HCT116 (cell line): ENCODE data around the gene MADCAM1. TPM values are rescaled to one million over a fixed set of nuclear protein-coding genes. Genes with fewer than 3 reads are reported as not detected.

Source experiments
- ATAC-seq: fragments of 200-7000 bp; cut with Tn5 transposase; 2 replicates; pipeline ENCODE4 v1.9.1; 2020; ENCODE audit warnings: mild to moderate bottlenecking, moderate library complexity
- BruUV-seq: library from RNA; stranded (reverse); fragments of 400-500 nt; replicated peaks from 2 replicates; lab custom pipeline; 2021; lab: Mats Ljungman, UMichigan
- CTCF ChIA-PET: fragments of 300-600 bp; sonication (Branson Sonifier 250); formaldehyde crosslinking; loops from one replicate; lab custom pipeline; 2021; ENCODE audit warnings: antibody characterized with exemption; lab: Charles Lee
- POLR2A ChIA-PET: fragments of 300-600, 350-600 bp; sonication (Branson Sonifier 250); formaldehyde crosslinking; loops from one replicate; lab custom pipeline; 2021; ENCODE audit warnings: antibody characterized with exemption; lab: Charles Lee
- RAD21 ChIA-PET, 2 experiments: fragments of 300-600 bp; sonication (Branson Sonifier 250); formaldehyde crosslinking; loops; one replicate each; lab custom pipeline; 2023; ENCODE audit warnings: low total read pairs in 2 of 2; ENCODE audit not compliant: uncharacterized antibody in 2 of 2, unreplicated experiment in 2 of 2, low non-redundant PET in 1 of 2; lab: Charles Lee
- DNase-seq: peaks from one replicate; pipeline ENCODE4 v3.0.0-alpha.2; 2010; ENCODE audit warnings: low read depth, low spot score
- H2AFZ ChIP-seq: fragments of 200-600 bp; shearing (Covaris generic), sonication (generic); 2 replicates; pipeline ENCODE4 v1.6.1; 2017; ENCODE audit warnings: low read depth, mixed run types, mixed read lengths, antibody characterized with exemption, low read length; ENCODE audit not compliant: poor library complexity, severe bottlenecking
- H3K27ac ChIP-seq: 2 replicates; pipeline ENCODE4 v1.5.1; 2012; ENCODE audit warnings: low read depth, low read length
- H3K27me3 ChIP-seq: fragments of 200-600 bp; sonication (generic); 2 replicates; pipeline ENCODE4 v1.6.1; 2016; ENCODE audit warnings: mixed run types, low read length, mixed read lengths; ENCODE audit not compliant: insufficient read depth
- H3K36me3 ChIP-seq, 2 experiments: fragments of 200-500 bp in 1 of 2; fragments of 200-600 bp in 1 of 2; sonication (Bioruptor generic) in 1 of 2; sonication (generic) in 1 of 2; 2 replicates each; pipeline versions ENCODE4 v1.5.1 to v1.6.1; 2014 to 2016; ENCODE audit warnings: low read length in 2 of 2, inconsistent platforms in 1 of 2, mixed read lengths in 1 of 2, mixed run types in 1 of 2; ENCODE audit not compliant: insufficient read depth in 2 of 2, control insufficient read depth in 1 of 2
- H3K4me1 ChIP-seq, 2 experiments: fragments of 200-600 bp in 1 of 2; sonication (generic) in 1 of 2; 2 replicates each; pipeline versions ENCODE4 v1.5.1 to v1.6.1; 2012 to 2017; ENCODE audit warnings: low read length in 2 of 2, inconsistent platforms in 1 of 2, mild to moderate bottlenecking in 1 of 2, mixed read lengths in 1 of 2, mixed run types in 1 of 2, moderate library complexity in 1 of 2; ENCODE audit not compliant: insufficient read depth in 2 of 2, control insufficient read depth in 1 of 2
- H3K4me2 ChIP-seq: fragments of 200-600 bp; sonication (generic); 2 replicates; pipeline ENCODE4 v1.6.1; 2017; ENCODE audit warnings: mixed run types, low read length, mixed read lengths
- H3K4me3 ChIP-seq, 2 experiments: fragments of 200-600 bp in 1 of 2; sonication (generic) in 1 of 2; replicated peaks in 1 of 2; 2 replicates each; pipeline ENCODE4 v1.5.1; 2011 to 2016; ENCODE audit warnings: low read length in 2 of 2, control low read depth in 1 of 2, low read depth in 1 of 2, mild to moderate bottlenecking in 1 of 2, mixed read lengths in 1 of 2, mixed run types in 1 of 2
- H3K79me2 ChIP-seq: fragments of 200-600 bp; sonication (generic); 2 replicates; pipeline ENCODE4 v1.6.1; 2017; ENCODE audit warnings: mild to moderate bottlenecking, mixed run types, low read length, moderate library complexity, mixed read lengths; ENCODE audit not compliant: insufficient read depth
- H3K9ac ChIP-seq: fragments of 200-600 bp; sonication (generic); 2 replicates; pipeline ENCODE4 v1.6.1; 2016; ENCODE audit warnings: low read length, mixed read lengths
- H3K9me2 ChIP-seq: fragments of 200-600 bp; sonication (generic), shearing (Covaris generic); 2 replicates; pipeline ENCODE4 v1.6.1; 2017; ENCODE audit warnings: mixed run types, mild to moderate bottlenecking, moderate library complexity; ENCODE audit not compliant: insufficient read depth
- H3K9me3 ChIP-seq, 2 experiments: fragments of 200-500 bp in 1 of 2; fragments of 200-600 bp in 1 of 2; sonication (Bioruptor generic) in 1 of 2; sonication (generic) in 1 of 2; 2 replicates each; pipeline ENCODE4 v1.6.1; 2014 to 2017; ENCODE audit warnings: low read length in 2 of 2, mixed read lengths in 2 of 2, inconsistent platforms in 1 of 2, low read depth in 1 of 2, mild to moderate bottlenecking in 1 of 2, mixed run types in 1 of 2, moderate library complexity in 1 of 2; ENCODE audit not compliant: control insufficient read depth in 1 of 2, insufficient read depth in 1 of 2
- H4K20me1 ChIP-seq: fragments of 200-600 bp; sonication (generic), shearing (Covaris generic); 2 replicates; pipeline ENCODE4 v1.6.1; 2017; ENCODE audit warnings: mixed run types, mild to moderate bottlenecking, moderate library complexity; ENCODE audit not compliant: insufficient read depth
- CBX3 ChIP-seq: IDR thresholded peaks from 2 replicates; pipeline ENCODE4 v1.6.1; 2012; ENCODE audit warnings: low read depth
- CEBPB ChIP-seq: IDR thresholded peaks from 2 replicates; pipeline ENCODE4 v1.6.1; 2012; ENCODE audit warnings: low read depth
- ELF1 ChIP-seq: IDR thresholded peaks from 2 replicates; pipeline ENCODE4 v1.6.1; 2012; ENCODE audit warnings: low read depth, borderline replicate concordance
- EZH2 ChIP-seq: fragments of 200-600 bp; sonication (generic); IDR thresholded peaks from 2 replicates; pipeline ENCODE4 v1.6.1; 2017; ENCODE audit warnings: antibody characterized with exemption, mixed run types
- EZH2phosphoT487 ChIP-seq: fragments of 200-600 bp; IDR thresholded peaks from 2 replicates; pipeline ENCODE4 v1.6.1; 2018; ENCODE audit warnings: antibody characterized with exemption, borderline replicate concordance
- JUND ChIP-seq: IDR thresholded peaks from 2 replicates; pipeline ENCODE4 v1.6.1; 2012
- POLR2A ChIP-seq: IDR thresholded peaks from 2 replicates; pipeline ENCODE4 v1.7.0; 2011; ENCODE audit warnings: borderline replicate concordance; ENCODE audit not compliant: insufficient read depth, insufficient read length; ENCODE audit errors: extremely low read depth
- POLR2AphosphoS5 ChIP-seq: IDR thresholded peaks from 2 replicates; pipeline ENCODE4 v1.6.1; 2011; ENCODE audit warnings: mild to moderate bottlenecking, low read depth, low read length, moderate library complexity
- RAD21 ChIP-seq: IDR thresholded peaks from 2 replicates; pipeline ENCODE4 v1.6.1; 2012; ENCODE audit warnings: low read depth, mild to moderate bottlenecking
- REST ChIP-seq: IDR thresholded peaks from 2 replicates; pipeline ENCODE4 v1.6.1; 2012; ENCODE audit warnings: low read depth
- SIN3A ChIP-seq: IDR thresholded peaks from 2 replicates; pipeline ENCODE4 v1.6.1; 2012; ENCODE audit warnings: low read depth
- SP1 ChIP-seq: IDR thresholded peaks from 2 replicates; pipeline ENCODE4 v1.6.1; 2012; ENCODE audit warnings: low read depth
- SRF ChIP-seq: IDR thresholded peaks from 2 replicates; pipeline ENCODE4 v1.6.1; 2012; ENCODE audit warnings: low read depth
- TCF7L2 ChIP-seq: IDR thresholded peaks from 2 replicates; pipeline ENCODE4 v1.7.0; 2011; ENCODE audit warnings: borderline replicate concordance, inconsistent platforms; ENCODE audit not compliant: insufficient read depth, insufficient read length; ENCODE audit errors: extremely low read depth
- YY1 ChIP-seq: IDR thresholded peaks from 2 replicates; pipeline ENCODE4 v1.6.1; 2011; ENCODE audit warnings: low read length, low read depth, moderate library complexity, mild to moderate bottlenecking; ENCODE audit not compliant: insufficient replicate concordance; ENCODE audit errors: extremely low read depth
- ZNF274 ChIP-seq: fragments of 200-500 bp; sonication (Bioruptor generic); IDR thresholded peaks from 2 replicates; pipeline ENCODE4 v1.6.1; 2014; ENCODE audit warnings: mild to moderate bottlenecking, low read depth, low read length, inconsistent platforms
- intact Hi-C: fragments of 100-400 bp; cut with micrococcal nuclease; formaldehyde crosslinking; loops from 2 replicates; pipeline ENCODE4 v1.10.0; 2022
- total RNA-seq: library from RNA; stranded (reverse); gene quantifications from one replicate; pipeline ENCODE4 v1.2.1, GENCODE V29; 2021; ENCODE audit not compliant: unreplicated experiment
- TF ChIP-seq, protein P1 (sequence below), 3 experiments: fragments of 200-600 bp in 1 of 3; sonication (generic) in 1 of 3; IDR thresholded peaks in 2 of 3; conservative IDR thresholded peaks in 1 of 3; 2 replicates each; pipeline ENCODE4 v1.5.1; 2012 to 2017; ENCODE audit warnings: low read depth in 2 of 3, low read length in 2 of 3, antibody characterized with exemption in 1 of 3, borderline replicate concordance in 1 of 3, control low read depth in 1 of 3, mild to moderate bottlenecking in 1 of 3, mixed read lengths in 1 of 3, mixed run types in 1 of 3, moderate library complexity in 1 of 3; ENCODE audit not compliant: insufficient read depth in 1 of 3
- TF ChIP-seq, protein P2 (sequence below): IDR thresholded peaks from 2 replicates; pipeline ENCODE4 v1.6.1; 2012

The MADCAM1 gene
- total RNA-seq, 1 experiment from 2014 or later, result 0.57 TPM

DNA sequence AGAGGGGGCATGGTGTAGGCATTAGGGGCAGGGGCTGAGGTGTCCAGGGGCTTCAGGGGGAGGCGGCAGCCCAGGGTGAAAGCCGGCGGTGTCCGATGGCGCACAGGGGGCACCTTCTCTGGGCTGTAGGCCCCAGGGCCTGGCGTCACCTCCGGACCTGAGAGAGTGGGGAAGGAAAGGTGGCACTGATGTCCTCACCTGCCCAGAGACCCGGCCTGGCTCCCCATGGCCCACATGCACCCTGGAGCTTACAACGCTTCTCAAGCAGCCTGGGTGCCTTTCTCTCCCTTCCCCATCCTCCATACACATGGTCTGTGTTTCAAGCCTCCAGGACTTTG is 32.1 kb upstream of the MADCAM1 start:
- H3K4me1 ChIP-seq, result peaks cover 7 to 24% of the 10 kb centered on the region in 2 experiments; a peak in 3 of 4 replicates
- no peaks in the 10 kb centered on the region for H3K27me3 ChIP-seq
- H3K4me2 ChIP-seq, result no peak overlapping the region

More for the DNA sequence above, 32.1 kb upstream of the MADCAM1 start:
- no TSS peak for BruUV-seq
- no peaks in the 10 kb centered on the region for H4K20me1 ChIP-seq
- H3K9me2 ChIP-seq, result no peaks in the 10 kb centered on the region
- no peaks in the 10 kb centered on the region for H3K36me3 ChIP-seq
- DNase-seq, result no peak
- no peak overlapping the region for H3K9ac ChIP-seq
- ChIA-PET RAD21 (no interaction called here), POLR2A (no interaction called here), CTCF (no interaction called here)
- H2AFZ ChIP-seq, result no peak overlapping the region
- no peak overlapping the region for H3K4me3 ChIP-seq
- no peak for ATAC-seq
- no peaks in the 10 kb centered on the region for H3K9me3 ChIP-seq
- H3K27ac ChIP-seq, result no peak overlapping the region
- intact Hi-C loops, result no loop called here
- TF ChIP-seq TCF7L2 (no peak), CBX3 (no peak), JUND (no peak), EZH2 (no peak), SIN3A (no peak), ELF1 (no peak), ZNF274 (no peak), REST (no peak), POLR2A (no peak), CEBPB (no peak), EZH2phosphoT487 (no peak), YY1 (no peak), POLR2AphosphoS5 (no peak), SP1 (no peak), SRF (no peak), RAD21 (no peak)
- TF ChIP-seq, protein P1, sequence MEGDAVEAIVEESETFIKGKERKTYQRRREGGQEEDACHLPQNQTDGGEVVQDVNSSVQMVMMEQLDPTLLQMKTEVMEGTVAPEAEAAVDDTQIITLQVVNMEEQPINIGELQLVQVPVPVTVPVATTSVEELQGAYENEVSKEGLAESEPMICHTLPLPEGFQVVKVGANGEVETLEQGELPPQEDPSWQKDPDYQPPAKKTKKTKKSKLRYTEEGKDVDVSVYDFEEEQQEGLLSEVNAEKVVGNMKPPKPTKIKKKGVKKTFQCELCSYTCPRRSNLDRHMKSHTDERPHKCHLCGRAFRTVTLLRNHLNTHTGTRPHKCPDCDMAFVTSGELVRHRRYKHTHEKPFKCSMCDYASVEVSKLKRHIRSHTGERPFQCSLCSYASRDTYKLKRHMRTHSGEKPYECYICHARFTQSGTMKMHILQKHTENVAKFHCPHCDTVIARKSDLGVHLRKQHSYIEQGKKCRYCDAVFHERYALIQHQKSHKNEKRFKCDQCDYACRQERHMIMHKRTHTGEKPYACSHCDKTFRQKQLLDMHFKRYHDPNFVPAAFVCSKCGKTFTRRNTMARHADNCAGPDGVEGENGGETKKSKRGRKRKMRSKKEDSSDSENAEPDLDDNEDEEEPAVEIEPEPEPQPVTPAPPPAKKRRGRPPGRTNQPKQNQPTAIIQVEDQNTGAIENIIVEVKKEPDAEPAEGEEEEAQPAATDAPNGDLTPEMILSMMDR (IDR thresholded peaks at IDR 0.05 in 2 of 3, conservative IDR thresholded peaks at IDR 0.05 in 1 of 3; ENCODE audit: borderline replicate concordance in 1 of 3, insufficient read depth in 1 of 3, low read depth in 2 of 3, low read length in 2 of 3), result no peak
- TF ChIP-seq, protein P2, sequence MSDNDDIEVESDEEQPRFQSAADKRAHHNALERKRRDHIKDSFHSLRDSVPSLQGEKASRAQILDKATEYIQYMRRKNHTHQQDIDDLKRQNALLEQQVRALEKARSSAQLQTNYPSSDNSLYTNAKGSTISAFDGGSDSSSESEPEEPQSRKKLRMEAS, result no peak
- H3K79me2 ChIP-seq, result no peaks in the 10 kb centered on the region
